GM18508 (cell line): ENCODE measurements around the gene ACSM3.
"Not testable (repeated sequence)": the region's sequence is repeated elsewhere in the genome, so short reads cannot be mapped to it uniquely, and the experiment has no call there.

Experiments used
- ATAC-seq: cut with Tn5 transposase; IDR thresholded peaks from one replicate; pipeline ENCODE4 v1.9.1; 2021; ENCODE audit warnings: moderate number of reproducible peaks; ENCODE audit not compliant: insufficient read depth, unreplicated experiment

The ACSM3 gene

DNA sequence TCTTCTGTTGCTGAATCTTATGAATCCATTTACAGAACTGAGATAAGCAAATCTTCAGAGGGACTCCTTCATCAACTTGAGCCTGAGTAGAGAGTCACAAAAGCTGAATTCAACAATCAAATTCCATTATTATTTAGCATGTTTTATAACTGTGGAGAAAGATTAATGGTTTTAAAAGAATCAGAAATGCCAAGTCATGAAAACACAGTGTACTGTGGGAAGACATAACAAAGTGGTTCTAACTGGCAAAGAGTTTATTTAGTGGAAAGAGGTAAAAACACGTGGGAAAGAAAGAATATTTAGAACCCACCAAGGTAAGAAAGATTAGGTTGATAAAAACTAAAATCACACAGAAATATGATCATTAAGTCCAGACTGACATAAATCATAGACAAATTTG, 37.5 kb downstream of the ACSM3 start:
- no peak for ATAC-seq

- ATAC-seq: no peak
These were observed 39.4 kb downstream of the ACSM3 start for GRCh38 chr16:20803192-20803560.

DNA sequence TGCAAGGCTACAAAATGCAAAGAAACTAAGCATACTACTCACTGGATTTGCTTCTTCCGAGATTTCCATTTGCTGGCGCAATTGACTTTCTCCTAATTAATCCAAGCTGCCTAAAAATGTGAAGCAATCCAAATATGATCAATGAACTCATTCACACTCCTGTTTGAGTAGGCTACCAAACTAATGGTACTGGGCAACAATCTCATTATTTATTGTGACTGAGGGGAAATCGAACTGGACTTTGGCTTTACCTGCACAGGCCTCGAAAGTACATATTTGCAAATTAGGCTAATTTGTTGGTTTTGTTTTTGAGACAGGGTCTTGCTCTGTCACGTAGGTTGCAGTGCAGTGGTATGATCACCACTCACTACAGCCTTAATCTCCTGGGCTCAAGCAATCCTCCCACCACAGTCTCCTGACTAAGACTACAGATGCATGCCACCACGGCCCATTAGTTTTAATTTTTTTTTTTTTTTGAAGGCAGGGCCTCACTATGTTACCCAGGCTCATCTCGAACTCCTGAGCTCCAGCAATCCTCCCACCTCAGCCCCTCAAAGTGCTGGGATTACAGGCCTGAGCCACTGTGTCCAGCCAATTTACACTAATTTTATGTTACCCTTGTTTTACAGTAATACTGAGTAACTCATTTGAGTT, 39.9 kb downstream of the ACSM3 start:
- no peak for ATAC-seq

DNA sequence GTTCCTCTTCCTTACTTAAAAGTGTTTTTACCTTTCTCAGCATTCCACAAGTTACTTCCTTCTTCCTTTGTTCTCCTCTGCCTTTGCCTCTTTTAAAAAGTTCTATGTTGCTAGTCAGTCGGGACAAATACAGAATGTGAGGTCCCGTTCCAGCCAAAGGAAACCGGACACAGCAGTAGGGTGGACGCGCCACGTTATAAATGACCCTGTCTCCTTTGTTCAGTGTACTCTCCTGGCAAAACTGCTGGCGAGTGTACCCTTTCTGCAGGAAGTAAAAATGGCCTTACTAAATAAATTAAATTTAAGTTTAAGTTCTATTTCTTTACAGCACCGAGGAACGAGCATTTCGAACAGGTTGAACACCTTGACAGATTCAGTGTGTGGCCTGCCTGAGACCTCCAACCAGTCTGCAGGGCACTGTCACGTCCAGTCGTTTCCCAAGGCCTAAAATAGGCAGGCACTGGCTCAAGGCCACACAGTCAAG, 41.9 kb downstream of the ACSM3 start:
- not testable (repeated sequence) for ATAC-seq

DNA sequence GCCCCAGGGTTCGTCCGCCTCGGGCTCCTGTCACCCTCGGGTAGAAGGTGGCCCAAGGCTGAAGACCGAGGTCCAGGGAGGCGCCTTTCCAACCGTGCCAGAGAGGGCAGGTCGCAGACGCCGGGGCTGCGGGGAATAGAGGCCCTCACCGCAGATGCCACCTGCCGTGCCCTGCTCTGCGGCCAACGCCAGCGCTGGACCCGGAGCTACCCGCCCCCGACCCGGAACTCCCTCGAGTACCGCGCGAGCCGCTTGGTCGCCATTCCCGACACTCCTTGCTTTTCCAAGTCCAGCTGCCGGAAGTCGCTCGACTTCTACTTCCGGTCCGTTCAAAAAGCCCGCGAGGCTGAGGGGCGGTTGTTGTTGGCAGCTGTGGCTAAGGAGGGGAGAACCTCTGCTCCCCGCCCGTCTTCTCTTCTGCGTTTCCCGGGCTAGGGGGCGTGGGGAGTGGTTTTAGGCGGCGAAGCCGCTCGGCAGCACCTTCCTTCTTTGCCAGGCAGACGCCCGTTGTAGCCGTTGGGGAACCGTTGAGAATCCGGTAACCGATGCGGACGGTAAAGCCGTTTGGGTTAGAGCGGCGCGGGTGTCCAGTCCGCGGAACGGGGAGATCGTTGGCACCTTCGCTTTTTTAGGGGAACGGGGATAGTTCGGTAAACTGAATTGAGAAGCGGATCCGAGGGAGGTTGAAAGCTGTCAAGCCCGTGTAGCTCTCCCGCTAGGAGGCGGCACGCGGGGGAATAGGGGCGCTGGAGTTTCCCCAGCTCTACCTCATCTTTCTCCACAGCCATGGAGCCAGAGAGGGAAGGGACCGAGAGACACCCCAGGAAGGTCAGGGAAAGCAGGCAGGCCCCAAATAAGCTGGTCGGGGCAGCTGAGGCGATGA, 42.6 kb downstream of the ACSM3 start, which contains the start of the genes ERI2 and REXO5:
Gene ERI2 (minus strand): TSS at position 305 of the 883 bp plus-strand sequence. CDS start 42 bp downstream, at position 263.
Gene REXO5 (plus strand): TSS at position 360 of the 883 bp plus-strand sequence. CDS start 427 bp downstream, at position 787.
- ATAC-seq: no peak

DNA sequence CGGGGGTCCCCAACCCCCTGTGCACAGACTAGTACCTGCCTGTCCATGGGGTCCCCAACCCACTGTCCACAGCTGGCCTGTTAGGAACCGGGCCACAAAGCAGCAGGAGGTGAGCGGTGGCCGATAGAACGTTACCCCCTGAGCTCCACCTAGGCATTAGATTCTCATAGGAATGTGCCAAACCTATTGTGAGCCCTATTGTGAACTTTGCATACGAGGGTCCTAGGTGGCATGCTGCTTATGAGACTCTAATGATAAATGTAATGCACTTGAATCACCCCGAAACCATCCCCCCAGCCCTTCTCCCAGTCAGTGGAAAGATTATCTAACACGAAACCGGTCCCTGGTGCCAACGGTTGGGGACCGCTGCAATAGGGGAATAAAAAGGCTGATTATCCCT, 44.0 kb downstream of the ACSM3 start:
- no peak for ATAC-seq

GRCh38 chr16:20811889-20812439, 48.1 kb downstream of the ACSM3 start:
- no peak for ATAC-seq

GRCh38 chr16:20812510-20812909, 48.7 kb downstream of the ACSM3 start:
- ATAC-seq: no peak

DNA sequence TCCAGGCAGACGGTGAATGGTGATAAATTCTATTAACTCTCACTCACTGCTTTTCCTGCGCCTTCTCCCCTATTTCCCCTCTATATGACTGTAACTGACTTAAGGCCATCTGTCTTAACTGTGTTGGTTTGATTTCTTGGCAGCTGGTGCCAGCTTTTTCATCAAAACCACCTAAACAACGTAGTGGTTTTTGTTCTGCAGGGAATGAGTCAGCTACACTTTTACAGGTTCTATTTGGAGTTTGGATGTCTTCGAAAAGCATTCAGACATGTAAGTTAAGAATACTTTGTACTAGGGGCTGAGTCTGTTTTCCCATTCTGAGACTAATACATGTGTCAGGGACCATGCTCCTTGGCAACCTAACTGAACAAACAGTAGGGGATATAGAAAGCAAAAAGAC, 51.0 kb downstream of the ACSM3 start:
- ATAC-seq: no peak

DNA sequence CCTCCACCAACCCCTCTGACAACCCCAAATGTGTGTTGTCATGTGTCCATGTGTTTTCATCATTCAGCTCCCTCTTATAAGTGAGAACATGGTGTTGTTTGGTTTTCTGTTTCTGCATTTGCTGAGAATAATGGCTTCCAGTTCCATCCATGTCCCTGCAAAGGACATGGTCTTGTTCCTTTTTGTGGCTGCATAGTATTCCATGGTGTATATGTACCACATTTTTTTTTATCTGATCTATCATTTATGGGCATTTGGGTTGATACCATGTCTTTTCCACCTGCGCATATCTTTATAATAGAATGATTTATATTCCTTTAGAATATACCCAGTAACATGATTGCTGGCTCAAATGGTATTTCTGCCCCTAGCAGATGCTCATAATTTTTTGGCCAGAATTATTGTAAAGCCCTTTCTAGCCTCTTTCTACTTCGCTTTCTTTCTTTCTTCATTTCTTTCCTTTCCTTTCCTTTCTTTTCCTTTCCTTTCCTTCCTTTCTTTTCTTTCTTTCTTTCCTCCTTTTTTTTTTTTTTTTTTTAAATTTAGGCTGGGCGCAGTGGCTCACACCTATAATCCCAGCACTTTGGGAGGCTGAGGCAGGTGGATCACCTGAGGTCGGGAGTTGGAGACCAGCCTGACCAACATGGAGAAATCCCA, 55.2 kb downstream of the ACSM3 start:
- ATAC-seq: no peak

DNA sequence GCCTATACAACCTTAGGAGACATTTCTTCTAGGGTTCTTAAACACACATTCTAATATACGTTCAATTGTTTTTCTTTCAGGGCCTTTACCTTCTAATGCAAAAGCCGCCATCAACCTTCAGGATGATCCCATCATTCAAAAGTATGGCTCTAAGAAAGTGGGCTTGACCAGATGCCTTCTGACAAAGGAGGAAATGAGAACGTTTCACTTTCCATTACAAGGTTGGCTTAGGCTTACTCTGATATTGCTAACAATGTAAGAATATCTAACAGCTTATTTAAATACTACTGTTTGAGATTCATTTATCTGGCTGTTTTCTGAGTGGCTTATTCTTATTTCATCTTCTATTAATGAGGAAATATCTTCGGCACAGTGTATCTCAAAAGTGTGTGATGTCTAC, 57.9 kb downstream of the ACSM3 start:
- ATAC-seq: no peak

GRCh38 chr16:20822521-20823325, 58.9 kb downstream of the ACSM3 start:
- ATAC-seq: no peak

DNA sequence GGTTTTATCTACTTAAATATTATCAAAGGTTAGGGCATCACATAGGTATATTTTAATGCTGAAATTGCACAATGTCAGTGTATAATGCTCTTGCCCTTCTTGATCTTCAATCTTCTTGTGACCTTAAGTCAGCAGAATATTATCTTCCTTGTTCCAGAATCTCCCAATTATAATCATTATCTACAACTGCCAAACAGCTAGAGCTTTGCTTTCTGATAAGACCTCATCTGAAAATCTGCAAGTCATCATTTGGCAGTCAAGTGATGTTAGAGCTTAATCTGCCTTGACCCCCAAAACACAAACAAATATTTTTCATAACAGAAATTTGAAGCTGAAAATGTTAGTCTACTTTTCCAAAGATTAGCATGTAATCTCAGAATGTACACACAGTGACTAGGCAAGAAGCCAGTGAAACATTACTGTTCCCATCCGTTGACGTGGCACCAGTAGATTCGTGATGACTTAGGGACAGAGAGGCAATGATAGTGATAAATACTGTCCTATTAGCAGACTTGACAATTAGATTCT, 62.3 kb downstream of the ACSM3 start:
- no peak for ATAC-seq

DNA sequence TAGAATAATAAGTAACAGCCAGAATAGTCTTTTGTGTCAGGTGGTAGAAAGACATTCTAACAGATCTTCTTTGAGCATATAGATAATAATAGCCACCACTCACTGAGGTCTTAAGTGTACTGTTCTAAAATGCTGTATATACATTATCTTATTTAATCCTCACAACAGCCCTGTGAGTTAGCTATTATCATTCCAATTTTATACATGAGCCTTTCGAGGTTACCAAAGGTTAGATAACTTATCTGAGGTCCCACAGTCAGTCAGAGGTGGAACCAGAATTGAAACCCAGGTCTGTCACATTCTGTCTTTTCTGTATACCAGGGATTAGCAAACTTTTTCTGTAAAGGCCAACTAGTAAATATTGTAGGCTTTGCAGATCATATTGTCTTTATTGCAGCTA, 65.7 kb downstream of the ACSM3 start:
- ATAC-seq: no peak

GRCh38 chr16:20830372-20830771, 66.6 kb downstream of the ACSM3 start:
- ATAC-seq: no peak

DNA sequence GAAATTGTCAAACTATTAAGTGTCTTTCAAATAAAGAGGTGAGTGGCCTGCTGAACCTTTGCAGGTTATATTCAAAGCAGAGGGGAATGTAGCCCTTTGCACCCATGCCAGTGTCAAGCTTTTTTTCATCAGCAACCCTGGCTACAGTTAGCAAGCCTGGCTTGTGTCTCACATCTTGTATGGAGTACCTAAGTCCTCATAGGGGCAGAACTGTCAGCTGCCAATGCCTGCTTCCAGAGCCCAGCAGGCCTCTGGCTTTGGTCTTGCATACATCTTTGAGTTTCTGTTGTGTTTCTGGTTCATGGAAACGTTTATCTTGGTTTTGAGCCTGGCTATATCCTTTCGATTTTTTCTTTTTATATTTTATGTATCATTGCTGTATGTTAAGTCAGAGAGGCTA, 69.3 kb downstream of the ACSM3 start:
- no peak for ATAC-seq

DNA sequence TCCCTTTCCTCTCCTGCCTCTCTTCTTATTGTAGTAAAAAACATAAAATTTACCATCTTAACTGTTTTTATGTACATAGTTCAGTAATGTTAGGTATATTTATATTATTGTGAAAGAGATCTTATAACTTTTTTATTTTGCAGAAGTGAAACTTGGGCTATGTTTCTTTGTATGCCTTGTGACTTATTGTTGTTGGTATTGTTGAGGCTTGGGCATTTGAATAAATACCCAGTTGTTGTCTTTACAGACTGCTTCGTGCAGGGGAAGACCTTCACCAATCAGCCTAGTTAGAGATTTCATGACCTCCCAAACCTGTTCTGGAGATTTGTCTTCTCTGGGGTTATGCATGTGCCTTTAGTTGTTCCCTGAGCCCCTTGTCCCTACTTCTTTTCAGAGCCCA, 74.4 kb downstream of the ACSM3 start:
- no peak for ATAC-seq

- no peak for ATAC-seq
These were observed 75.7 kb downstream of the ACSM3 start for GRCh38 chr16:20839504-20839903.

- ATAC-seq: no peak
These were observed 80.2 kb downstream of the ACSM3 start for GRCh38 chr16:20844054-20844453.

- no peak for ATAC-seq
These were observed 80.8 kb downstream of the ACSM3 start for GRCh38 chr16:20844588-20844987.
